Peyer's patch (tissue), 4 donors: ENCODE results near the gene MAPK4.

Experiments used
- POLR2A ChIP-seq, 2 donors: fragments of 450-650 bp; IDR thresholded peaks; one replicate each; pipeline ENCODE4 v1.5.1; 2017; ENCODE audit warnings: antibody characterized with exemption in 2 of 2, mild to moderate bottlenecking in 2 of 2, moderate library complexity in 2 of 2
- TF ChIP-seq, protein P1 (sequence below), 6 experiments: fragments of 450-650 bp in 4 of 6; fragments of 200-600 bp in 2 of 6; sonication (generic) in 1 of 6; IDR thresholded peaks; one replicate each; pipeline ENCODE4 v1.5.1; 2017 to 2019; ENCODE audit warnings: antibody characterized with exemption in 6 of 6, mild to moderate bottlenecking in 3 of 6, moderate library complexity in 1 of 6

DNA sequence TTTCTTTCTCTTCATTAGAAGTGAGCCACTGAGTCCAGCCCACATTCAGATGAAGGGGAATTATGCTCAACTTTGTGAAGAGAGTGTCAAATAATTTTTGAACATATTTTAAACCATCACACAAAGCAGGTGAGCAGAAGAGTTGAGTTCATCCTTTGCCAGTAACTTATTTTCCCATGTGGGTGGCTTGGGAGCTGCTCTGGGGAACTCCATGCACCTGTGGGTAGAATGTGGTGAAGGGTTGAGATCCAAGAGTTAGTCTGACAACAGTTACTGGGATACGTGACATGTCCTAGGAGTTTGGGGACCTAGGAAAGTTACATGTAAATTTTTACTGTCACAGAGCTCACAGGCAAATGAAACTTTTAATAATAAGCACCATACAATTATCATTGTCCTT is 21.6 kb downstream of the MAPK4 start:
- TF ChIP-seq, protein P1, sequence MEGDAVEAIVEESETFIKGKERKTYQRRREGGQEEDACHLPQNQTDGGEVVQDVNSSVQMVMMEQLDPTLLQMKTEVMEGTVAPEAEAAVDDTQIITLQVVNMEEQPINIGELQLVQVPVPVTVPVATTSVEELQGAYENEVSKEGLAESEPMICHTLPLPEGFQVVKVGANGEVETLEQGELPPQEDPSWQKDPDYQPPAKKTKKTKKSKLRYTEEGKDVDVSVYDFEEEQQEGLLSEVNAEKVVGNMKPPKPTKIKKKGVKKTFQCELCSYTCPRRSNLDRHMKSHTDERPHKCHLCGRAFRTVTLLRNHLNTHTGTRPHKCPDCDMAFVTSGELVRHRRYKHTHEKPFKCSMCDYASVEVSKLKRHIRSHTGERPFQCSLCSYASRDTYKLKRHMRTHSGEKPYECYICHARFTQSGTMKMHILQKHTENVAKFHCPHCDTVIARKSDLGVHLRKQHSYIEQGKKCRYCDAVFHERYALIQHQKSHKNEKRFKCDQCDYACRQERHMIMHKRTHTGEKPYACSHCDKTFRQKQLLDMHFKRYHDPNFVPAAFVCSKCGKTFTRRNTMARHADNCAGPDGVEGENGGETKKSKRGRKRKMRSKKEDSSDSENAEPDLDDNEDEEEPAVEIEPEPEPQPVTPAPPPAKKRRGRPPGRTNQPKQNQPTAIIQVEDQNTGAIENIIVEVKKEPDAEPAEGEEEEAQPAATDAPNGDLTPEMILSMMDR (IDR thresholded peaks at IDR 0.05) = no peak
- TF ChIP-seq POLR2A (IDR thresholded peaks at IDR 0.05) = no peak
